GM23248 (cell line): ENCODE data around the gene AGR2.

ENCODE experiments used
- EZH2 ChIP-seq: fragments of 200-600 bp; sonication (generic); IDR thresholded peaks from 2 replicates; pipeline ENCODE4 v1.6.1; 2018; ENCODE audit warnings: antibody characterized with exemption, mild to moderate bottlenecking; ENCODE audit not compliant: insufficient read depth, poor library complexity, severe bottlenecking
- EZH2phosphoT487 ChIP-seq: fragments of 200-600 bp; sonication (generic); IDR thresholded peaks from 2 replicates; pipeline ENCODE4 v1.6.1; 2018; ENCODE audit warnings: antibody characterized with exemption, moderate library complexity, mild to moderate bottlenecking, low read depth; ENCODE audit not compliant: insufficient read depth

- TF ChIP-seq EZH2 (no peak), EZH2phosphoT487 (no peak)
Measured at GRCh38 chr7:16845746-16846145, 40.9 kb upstream of the AGR2 start.
